GM21360 (cell line): ENCODE results near the gene SLC4A5.
A peak's percentile ranks its signal among the peaks of the same experiment; 100 is the strongest.

ENCODE experiments used
- ATAC-seq: cut with Tn5 transposase; IDR thresholded peaks from one replicate; pipeline ENCODE4 v1.9.1; 2021; ENCODE audit warnings: mild to moderate bottlenecking, moderate library complexity; ENCODE audit not compliant: unreplicated experiment

SLC4A5 gene

DNA sequence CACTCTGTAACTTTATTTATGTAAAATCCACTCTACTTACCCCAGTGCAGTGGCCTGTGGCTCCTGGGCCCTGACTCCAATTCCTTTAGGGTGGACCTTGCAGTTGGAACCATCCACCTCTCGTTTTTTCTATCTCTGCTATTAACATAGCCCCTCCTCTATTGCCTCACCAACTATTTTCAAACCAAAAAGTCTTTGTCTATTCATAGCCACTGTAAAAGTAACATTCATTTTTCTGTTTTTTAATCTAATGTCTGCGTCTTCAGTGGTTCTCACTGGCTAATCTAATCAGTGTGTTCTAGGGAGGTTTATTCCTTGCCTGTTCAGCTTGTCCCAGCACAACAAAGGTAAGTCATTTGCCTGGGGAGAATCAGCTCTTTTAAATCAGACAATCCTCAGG lies at the start of gene SLC4A5:
SLC4A5 (minus strand) TSS at position 101 of the 400 bp plus-strand sequence. CDS start 28,393 bp downstream, outside the sequence.
- no peak for ATAC-seq

DNA sequence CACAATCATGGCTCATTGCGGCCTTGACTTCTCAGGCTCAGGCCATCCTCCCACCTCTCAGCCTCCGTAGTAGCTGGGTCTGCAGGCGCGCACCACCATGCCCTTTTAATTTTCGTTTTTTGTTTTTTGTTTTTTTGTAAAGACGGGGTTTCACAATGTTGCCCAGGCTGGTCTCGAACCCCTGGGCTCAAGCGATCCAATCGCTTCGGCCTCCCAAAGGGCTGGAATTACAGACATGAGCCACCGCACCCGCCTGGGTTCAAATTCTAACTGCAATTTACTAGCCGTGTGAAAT lies 49.2 kb upstream of the SLC4A5 start:
- no peak for ATAC-seq

DNA sequence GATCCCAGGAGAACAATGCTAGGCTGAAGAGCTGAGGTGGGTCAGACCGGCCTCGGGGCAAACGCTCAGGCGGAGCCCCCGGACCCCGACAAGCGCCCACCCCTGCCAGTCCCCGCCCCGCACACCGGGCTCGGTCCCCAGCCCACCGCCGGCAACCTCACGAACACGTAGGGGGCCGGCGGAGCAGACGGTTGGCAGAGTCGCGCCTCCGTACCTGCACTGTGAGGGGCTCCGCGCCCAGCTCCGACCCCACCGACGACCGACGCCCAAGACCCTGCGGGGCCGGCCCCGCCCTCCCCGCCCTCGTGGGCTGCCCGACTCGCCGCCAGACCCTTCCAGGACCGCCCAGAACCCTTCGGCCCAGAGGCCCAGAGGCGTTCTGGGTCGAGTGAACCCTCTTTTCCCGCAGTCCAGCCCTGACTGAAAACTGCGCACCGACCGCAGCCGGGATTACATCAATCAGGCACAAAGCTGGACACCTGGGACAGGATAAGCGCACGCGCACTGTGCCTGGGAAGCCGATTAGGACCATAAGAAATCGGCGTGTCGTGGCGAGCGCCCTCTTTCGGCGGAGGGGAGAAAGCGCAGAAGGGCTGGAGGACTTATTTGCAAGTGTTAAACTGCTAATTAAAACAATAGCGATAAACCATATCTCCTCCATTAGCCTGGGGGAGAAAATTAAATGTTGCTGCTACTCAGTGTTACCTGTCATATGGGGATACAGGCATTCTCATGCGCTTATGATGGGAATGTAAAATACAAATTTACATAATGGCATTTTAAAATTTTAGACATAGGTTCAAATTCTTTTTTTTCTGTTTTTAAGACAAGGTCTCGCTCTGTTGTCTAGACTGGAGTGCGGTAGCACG lies 48.6 kb upstream of the SLC4A5 start:
- ATAC-seq: peak; percentile 69

- no peak for ATAC-seq
Observed at GRCh38 chr2:74391209-74391579, 48.0 kb upstream of the SLC4A5 start.

DNA sequence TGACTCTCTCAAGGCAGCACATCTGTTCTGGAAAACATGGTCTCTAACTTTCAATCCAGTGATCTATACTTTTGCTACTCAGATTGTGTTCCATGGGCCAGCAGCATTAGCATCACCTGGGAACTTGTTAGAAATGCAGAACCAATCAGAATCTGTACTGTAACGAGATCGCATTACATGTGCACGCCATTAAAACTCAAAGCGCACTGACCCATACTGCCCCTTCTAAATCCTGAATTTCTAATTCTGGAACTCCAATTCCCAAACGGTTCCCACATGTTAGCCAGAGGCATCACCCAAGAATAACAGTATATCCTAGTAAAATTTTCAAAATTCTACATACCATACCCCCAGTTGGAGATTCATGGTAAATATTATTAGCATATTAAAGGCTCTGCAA lies 47.4 kb upstream of the SLC4A5 start:
- ATAC-seq: no peak

- no peak for ATAC-seq
Observed at GRCh38 chr2:74387346-74387745, 44.1 kb upstream of the SLC4A5 start.

GRCh38 chr2:74385396-74385795 lies 42.2 kb upstream of the SLC4A5 start:
- no peak for ATAC-seq

- no peak for ATAC-seq
Observed at GRCh38 chr2:74384051-74384450, 40.8 kb upstream of the SLC4A5 start.

DNA sequence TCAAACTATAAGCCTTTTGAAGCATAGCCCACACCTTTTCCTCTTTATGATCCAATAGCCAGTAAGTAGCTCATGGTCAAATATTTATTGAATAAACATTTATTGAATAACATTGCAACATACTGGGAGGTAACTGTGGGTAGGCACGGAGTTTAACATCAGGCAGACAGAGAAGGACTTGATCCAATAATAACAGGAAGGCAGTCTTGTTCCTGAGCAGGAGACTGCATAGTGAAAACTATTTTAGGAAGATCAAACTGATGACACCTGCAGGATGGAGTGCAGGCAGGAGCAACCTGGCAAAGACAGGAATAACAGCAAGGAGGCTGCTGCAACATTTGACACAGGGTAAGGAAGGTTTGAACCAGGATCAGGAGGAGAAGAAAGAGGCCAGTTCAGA lies 40.0 kb upstream of the SLC4A5 start:
- no peak for ATAC-seq

GRCh38 chr2:74381751-74382150 lies 38.5 kb upstream of the SLC4A5 start:
- ATAC-seq: no peak

GRCh38 chr2:74379851-74380789 lies 36.9 kb upstream of the SLC4A5 start, which contains the start of gene DCTN1:
Gene DCTN1, minus strand, starts transcription at chr2:74380311. Its CDS starts 274 bp downstream, at chr2:74380037.
- no peak for ATAC-seq

GRCh38 chr2:74378007-74378406 lies 34.8 kb upstream of the SLC4A5 start:
- ATAC-seq: no peak

- no peak for ATAC-seq
Observed at GRCh38 chr2:74375838-74376237, 32.6 kb upstream of the SLC4A5 start.

- ATAC-seq: no peak
Observed at GRCh38 chr2:74374509-74375205, 31.4 kb upstream of the SLC4A5 start.

GRCh38 chr2:74373985-74374384 lies 30.8 kb upstream of the SLC4A5 start:
- no peak for ATAC-seq

GRCh38 chr2:74373221-74373676 lies 30.0 kb upstream of the SLC4A5 start:
- no peak for ATAC-seq

DNA sequence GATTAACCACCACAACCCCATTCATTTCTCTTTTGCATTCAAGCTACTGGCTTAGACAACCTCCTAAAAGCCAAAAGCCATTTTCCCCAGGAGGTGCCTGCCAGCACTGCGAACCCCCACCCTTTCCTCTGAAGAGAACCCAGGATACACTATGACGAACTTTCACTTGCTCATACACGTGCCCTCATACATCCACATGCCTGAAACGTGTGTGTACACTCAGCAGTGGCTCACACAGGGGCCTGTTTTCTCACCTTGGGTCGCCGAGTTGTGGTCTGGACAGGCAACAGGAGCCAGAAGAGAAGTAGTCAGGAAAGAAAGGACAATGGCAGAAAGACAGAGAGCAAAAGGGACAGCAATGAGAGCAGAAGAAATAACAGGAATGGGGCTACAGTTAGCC lies 29.5 kb upstream of the SLC4A5 start:
- no peak for ATAC-seq

DNA sequence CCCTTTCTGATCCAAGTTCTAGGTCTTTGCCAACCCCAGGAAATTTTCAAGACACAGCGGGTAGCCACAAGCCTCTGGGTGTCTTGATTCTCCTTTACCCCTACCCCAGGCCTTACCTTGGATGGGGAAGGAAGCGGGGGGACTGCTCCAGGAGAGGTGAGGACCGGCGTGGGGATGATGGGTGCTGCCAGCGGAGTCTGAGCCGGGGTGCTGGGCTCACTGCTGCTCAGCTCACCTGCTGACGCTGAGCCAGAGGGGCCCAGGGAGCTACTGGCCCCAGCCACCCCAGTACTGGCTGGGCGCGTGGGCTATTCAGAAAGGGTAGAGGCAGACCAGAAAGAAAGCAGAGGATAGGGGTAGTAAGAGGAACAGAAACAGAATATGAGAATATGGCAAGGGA lies 28.2 kb upstream of the SLC4A5 start:
- no peak for ATAC-seq

DNA sequence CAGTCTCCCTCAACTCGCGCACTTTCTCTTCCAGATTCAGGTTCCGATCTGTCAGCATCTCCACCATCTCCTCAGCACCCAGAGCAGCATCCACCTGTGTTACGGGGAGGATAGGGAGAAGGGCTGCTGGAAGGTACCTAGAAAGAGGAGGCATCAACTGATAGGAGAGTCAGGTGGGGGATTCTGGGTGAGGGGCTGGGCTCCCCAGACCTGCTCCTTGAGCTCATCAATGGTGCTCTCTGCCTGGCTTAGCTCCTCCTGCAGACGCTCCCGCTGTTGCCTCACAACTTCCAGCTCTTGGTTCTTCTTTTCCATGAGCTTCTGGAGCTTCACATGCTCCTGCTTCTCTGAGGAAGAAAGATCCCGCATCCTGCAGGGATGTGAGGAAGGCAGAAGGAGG lies 26.8 kb upstream of the SLC4A5 start:
- ATAC-seq: no peak

- no peak for ATAC-seq
Observed at GRCh38 chr2:74368499-74368898, 25.3 kb upstream of the SLC4A5 start.

DNA sequence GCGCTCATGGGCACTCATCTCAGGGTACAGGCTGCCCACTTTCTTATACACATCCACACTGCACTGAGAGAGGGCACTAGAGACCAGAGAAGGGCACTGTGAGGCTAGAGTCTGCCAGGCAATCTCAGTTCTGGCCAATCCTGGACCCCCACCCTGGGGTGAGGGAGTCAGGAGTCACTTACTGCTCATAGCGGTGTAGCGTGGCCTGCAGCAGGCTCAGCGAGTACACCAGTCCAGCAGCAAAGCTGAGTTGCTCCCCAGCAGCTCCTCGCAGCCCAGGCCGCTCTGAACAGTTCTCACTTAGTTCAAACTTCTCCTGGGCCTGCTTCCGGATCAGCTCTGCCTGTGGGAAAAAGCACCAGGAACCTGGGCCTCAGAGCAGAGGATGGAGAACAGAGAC lies 24.6 kb upstream of the SLC4A5 start:
- ATAC-seq: no peak
